ENCODE results near the gene GLI1.

DNA sequence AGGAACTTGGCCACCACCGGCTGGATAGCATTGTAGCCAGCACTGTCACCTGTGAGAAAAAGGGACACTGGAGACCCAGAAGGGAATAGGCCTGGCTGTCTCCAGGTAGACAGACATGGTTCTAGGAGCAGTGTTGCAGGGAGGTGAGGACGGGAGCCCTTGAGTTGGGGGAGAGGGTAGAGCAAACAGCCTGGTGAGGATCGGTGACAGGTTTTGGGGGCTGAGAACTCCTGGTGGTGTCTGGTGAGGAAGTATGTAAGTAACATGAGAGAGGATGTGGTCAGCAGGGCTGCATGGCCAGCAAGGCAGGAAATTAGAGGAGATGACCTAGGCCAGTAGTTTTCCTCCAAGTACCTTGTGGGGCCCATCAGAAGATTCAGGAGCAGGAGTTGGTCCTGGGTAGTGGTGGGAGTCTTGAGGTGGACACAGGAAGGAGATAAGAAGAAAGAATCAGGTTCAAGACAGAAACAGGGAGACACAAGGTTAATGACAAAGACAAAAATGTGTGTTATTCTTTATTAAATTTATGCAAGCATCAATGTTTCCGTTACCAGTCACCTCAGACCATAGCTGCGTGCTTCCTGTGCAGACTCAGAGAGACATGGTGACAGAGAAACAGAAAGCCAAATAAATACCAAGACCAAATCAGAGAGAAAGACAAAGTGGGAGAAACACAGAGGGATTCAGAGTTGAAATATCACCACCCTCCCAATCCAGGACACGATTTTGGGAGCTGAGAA lies 20.0 kb downstream of the GLI1 start, which contains the start of gene ARHGAP9:
- TF ChIP-seq, protein P1, sequence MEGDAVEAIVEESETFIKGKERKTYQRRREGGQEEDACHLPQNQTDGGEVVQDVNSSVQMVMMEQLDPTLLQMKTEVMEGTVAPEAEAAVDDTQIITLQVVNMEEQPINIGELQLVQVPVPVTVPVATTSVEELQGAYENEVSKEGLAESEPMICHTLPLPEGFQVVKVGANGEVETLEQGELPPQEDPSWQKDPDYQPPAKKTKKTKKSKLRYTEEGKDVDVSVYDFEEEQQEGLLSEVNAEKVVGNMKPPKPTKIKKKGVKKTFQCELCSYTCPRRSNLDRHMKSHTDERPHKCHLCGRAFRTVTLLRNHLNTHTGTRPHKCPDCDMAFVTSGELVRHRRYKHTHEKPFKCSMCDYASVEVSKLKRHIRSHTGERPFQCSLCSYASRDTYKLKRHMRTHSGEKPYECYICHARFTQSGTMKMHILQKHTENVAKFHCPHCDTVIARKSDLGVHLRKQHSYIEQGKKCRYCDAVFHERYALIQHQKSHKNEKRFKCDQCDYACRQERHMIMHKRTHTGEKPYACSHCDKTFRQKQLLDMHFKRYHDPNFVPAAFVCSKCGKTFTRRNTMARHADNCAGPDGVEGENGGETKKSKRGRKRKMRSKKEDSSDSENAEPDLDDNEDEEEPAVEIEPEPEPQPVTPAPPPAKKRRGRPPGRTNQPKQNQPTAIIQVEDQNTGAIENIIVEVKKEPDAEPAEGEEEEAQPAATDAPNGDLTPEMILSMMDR (IDR thresholded peaks at IDR 0.05), result no peak
- TF ChIP-seq POLR2AphosphoS5 (IDR thresholded peaks at IDR 0.05) (no peak), POLR2A (IDR thresholded peaks at IDR 0.05) (no peak), EP300 (IDR thresholded peaks at IDR 0.05) (no peak)
